Measurements from ENCODE around the gene DENND1A.

DNA sequence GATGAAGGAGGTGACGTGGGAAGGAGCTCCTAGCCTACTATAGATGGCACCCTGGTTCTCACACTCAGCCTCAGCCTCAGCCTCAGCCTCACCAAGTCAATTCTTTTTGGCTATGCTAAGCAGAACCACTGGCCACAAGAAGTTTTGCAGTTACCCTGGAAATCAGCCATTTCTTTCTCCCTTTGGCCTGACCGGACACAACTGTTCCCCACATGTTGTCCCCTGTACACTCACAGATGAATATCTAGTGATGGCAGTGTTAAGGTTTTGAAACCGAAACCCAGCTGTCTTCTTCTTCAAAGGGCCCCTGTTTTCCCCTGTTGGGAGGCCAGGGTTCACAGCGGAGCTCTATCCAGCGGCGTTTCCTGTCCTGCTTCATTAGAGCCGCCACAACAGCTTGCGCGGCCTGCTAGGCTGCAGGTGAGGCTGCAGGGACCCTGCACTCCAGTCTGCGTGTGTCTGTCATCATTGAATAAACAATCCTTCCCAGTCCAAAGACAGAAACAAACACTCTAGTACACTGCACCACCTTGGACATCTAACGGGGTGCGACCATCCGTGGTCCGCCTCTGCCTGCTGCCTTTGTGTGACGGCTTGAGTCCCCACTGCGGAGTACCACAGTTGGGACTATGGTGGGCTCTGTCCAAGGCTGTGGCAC lies 250.5 kb downstream of the DENND1A start:
- TF ChIP-seq, protein P1, sequence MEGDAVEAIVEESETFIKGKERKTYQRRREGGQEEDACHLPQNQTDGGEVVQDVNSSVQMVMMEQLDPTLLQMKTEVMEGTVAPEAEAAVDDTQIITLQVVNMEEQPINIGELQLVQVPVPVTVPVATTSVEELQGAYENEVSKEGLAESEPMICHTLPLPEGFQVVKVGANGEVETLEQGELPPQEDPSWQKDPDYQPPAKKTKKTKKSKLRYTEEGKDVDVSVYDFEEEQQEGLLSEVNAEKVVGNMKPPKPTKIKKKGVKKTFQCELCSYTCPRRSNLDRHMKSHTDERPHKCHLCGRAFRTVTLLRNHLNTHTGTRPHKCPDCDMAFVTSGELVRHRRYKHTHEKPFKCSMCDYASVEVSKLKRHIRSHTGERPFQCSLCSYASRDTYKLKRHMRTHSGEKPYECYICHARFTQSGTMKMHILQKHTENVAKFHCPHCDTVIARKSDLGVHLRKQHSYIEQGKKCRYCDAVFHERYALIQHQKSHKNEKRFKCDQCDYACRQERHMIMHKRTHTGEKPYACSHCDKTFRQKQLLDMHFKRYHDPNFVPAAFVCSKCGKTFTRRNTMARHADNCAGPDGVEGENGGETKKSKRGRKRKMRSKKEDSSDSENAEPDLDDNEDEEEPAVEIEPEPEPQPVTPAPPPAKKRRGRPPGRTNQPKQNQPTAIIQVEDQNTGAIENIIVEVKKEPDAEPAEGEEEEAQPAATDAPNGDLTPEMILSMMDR (IDR thresholded peaks at IDR 0.05), result no peak
- no peak for TF ChIP-seq POLR2A (IDR thresholded peaks at IDR 0.05)
